Gastrocnemius medialis (tissue), 4 donors: ENCODE results near the gene CD58.
"Not testable (repeated sequence)": the region's sequence is repeated elsewhere in the genome, so short reads cannot be mapped to it uniquely, and the experiment has no call there.

Experiments
- POLR2A ChIP-seq, 2 donors: fragments of 450-650 bp; IDR thresholded peaks; one replicate each; pipeline ENCODE4 v1.6.1; 2017; ENCODE audit warnings: antibody characterized with exemption in 2 of 2, mild to moderate bottlenecking in 2 of 2, moderate library complexity in 2 of 2
- TF ChIP-seq, protein P1 (sequence below), 5 experiments: fragments of 450-650 bp in 3 of 5; fragments of 200-600 bp in 2 of 5; sonication (generic) in 2 of 5; IDR thresholded peaks in 4 of 5; conservative IDR thresholded peaks in 1 of 5; 1 replicate in 4 of 5; 2 replicates in 1 of 5; pipeline ENCODE4 v1.5.1; 2016 to 2019; ENCODE audit warnings: antibody characterized with exemption in 5 of 5, mild to moderate bottlenecking in 3 of 5, moderate library complexity in 3 of 5

DNA sequence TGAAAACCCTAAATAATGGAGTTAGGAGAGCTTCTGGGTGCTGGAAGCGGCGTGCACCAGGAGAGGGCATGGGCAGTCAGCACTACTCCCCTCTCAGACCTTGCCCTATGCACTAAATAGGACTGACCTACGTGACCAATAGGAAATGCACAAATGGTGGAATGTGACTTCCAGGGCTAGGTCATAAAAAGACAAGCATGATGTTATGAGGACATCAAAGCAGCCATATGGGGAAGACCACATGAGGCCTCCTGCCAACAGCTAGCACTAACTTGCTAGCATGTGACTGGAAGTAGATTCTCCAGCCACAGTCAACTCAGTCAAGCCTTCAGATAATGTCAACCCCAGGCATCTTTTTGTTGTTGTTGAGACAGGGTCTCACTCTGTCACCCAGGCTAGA lies 49.6 kb upstream of the CD58 start:
- TF ChIP-seq, protein P1, sequence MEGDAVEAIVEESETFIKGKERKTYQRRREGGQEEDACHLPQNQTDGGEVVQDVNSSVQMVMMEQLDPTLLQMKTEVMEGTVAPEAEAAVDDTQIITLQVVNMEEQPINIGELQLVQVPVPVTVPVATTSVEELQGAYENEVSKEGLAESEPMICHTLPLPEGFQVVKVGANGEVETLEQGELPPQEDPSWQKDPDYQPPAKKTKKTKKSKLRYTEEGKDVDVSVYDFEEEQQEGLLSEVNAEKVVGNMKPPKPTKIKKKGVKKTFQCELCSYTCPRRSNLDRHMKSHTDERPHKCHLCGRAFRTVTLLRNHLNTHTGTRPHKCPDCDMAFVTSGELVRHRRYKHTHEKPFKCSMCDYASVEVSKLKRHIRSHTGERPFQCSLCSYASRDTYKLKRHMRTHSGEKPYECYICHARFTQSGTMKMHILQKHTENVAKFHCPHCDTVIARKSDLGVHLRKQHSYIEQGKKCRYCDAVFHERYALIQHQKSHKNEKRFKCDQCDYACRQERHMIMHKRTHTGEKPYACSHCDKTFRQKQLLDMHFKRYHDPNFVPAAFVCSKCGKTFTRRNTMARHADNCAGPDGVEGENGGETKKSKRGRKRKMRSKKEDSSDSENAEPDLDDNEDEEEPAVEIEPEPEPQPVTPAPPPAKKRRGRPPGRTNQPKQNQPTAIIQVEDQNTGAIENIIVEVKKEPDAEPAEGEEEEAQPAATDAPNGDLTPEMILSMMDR (IDR thresholded peaks at IDR 0.05 in 4 of 5, conservative IDR thresholded peaks at IDR 0.05 in 1 of 5), result not testable (repeated sequence)
- TF ChIP-seq POLR2A (IDR thresholded peaks at IDR 0.05), result not testable (repeated sequence)
